Measurements from ENCODE around the gene SERPINA5.
"Not testable (repeated sequence)": the region's sequence is repeated elsewhere in the genome, so short reads cannot be mapped to it uniquely, and the experiment has no call there.

The SERPINA5 gene

DNA sequence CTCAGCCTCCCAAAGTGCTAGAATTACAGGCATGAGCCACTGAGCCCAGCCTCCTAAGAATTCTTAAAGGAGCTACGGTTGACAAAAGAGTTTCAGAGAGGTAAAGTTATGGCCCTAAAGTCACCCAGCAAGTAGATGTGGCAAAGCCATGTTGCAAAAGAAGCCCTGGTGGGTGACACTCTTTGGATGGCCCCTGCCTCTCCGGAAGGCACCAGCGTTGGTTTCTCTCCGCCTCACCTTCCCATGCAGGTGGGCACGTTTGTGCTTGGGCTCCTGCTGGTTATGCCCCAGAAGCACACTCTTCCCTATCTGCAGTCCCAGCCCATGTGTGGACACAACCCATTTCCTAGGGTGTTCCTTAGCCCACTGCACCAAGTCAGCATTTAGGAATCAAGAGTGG lies 21.5 kb downstream of the SERPINA5 start:
- peak overlapping the region; percentile 95; the same call in 1 of the 2 replicates for H3K27ac ChIP-seq (ENCODE audit: low read depth, low read length)
- H3K4me3 ChIP-seq (ENCODE audit: low read depth, low read length) = no peak overlapping the region
- no peaks in the 10 kb centered on the region for H3K27me3 ChIP-seq (ENCODE audit: insufficient read depth, low read length)
- no peak overlapping the region for H2AFZ ChIP-seq (ENCODE audit: low read length, unreplicated experiment)
- no peaks in the 10 kb centered on the region for H3K36me3 ChIP-seq (ENCODE audit: insufficient read depth, low read length)
- peaks cover 49% of the 10 kb centered on the region for H3K4me1 ChIP-seq (ENCODE audit: control insufficient read depth, insufficient read depth, low read length, unreplicated experiment)
- H3K79me2 ChIP-seq (ENCODE audit: control insufficient read depth, insufficient read depth, low read length, unreplicated experiment) = no peaks in the 10 kb centered on the region

DNA sequence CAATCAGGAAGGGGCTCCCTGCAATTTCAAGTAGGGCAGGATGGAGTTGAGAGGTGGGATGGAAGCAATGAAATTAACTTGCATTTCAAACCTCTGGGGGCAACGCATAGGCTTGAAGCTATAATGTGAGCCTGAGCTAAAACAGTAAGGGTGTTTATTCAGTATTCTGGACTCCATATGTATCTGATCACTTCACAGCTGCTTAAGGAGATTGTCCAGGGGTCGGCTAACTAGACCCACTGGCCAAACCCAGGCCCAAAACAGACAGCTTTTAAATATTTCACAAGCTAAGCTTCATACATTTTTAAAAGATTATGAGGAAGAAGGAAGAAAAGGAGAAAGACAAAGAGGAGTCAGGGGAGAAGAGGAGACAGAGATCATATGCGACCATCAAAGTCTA lies 24.1 kb downstream of the SERPINA5 start:
- H3K36me3 ChIP-seq (ENCODE audit: insufficient read depth, low read length) = no peaks in the 10 kb centered on the region
- H3K79me2 ChIP-seq (ENCODE audit: control insufficient read depth, insufficient read depth, low read length, unreplicated experiment) = no peaks in the 10 kb centered on the region
- no peak overlapping the region for H2AFZ ChIP-seq (ENCODE audit: low read length, unreplicated experiment)
- no peak overlapping the region for H3K27ac ChIP-seq (ENCODE audit: low read depth, low read length)
- peaks cover 33% of the 10 kb centered on the region for H3K4me1 ChIP-seq (ENCODE audit: control insufficient read depth, insufficient read depth, low read length, unreplicated experiment)
- no peaks in the 10 kb centered on the region for H3K27me3 ChIP-seq (ENCODE audit: insufficient read depth, low read length)
- no peak overlapping the region for H3K4me3 ChIP-seq (ENCODE audit: low read depth, low read length)

DNA sequence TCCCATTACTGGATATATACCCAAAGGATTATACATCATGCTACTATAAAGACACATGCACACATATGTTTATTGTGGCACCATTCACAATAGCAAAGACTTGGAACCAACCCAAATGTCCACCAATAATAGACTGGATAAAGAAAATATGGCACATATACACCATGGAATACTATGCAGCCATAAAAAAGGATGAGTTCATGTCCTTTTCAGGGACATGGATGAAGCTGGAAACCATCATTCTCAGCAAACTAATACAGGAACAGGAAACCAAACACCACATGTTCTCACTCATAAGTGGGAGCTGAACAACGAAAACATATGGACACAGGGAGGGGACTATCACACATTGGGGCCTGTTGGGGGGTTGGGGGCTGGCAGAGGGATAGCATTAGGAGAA lies 27.7 kb downstream of the SERPINA5 start:
- not testable (repeated sequence) for H3K36me3 ChIP-seq (ENCODE audit: insufficient read depth, low read length)
- peaks cover 35% of the 10 kb centered on the region for H3K4me1 ChIP-seq (ENCODE audit: control insufficient read depth, insufficient read depth, low read length, unreplicated experiment)

GRCh38 chr14:94611179-94611578 lies 30.0 kb downstream of the SERPINA5 start:
- Histone ChIP-seq H3K79me2 (ENCODE audit: control insufficient read depth, insufficient read depth, low read length, unreplicated experiment) (no peaks in the 10 kb centered on the region), H2AFZ (ENCODE audit: low read length, unreplicated experiment) (no peak overlapping the region), H3K27me3 (ENCODE audit: insufficient read depth, low read length) (no peaks in the 10 kb centered on the region), H3K4me1 (ENCODE audit: control insufficient read depth, insufficient read depth, low read length, unreplicated experiment) (peaks cover 35% of the 10 kb centered on the region), H3K27ac (ENCODE audit: low read depth, low read length) (peak overlapping the region; percentile 99), H3K36me3 (ENCODE audit: insufficient read depth, low read length) (no peaks in the 10 kb centered on the region), H3K4me3 (ENCODE audit: low read depth, low read length) (no peak overlapping the region)

More for the DNA sequence above, 27.7 kb downstream of the SERPINA5 start:
- not testable (repeated sequence) for H2AFZ ChIP-seq (ENCODE audit: low read length, unreplicated experiment); H3K27me3 ChIP-seq (ENCODE audit: insufficient read depth, low read length); H3K4me3 ChIP-seq (ENCODE audit: low read depth, low read length); H3K27ac ChIP-seq (ENCODE audit: low read depth, low read length); H3K79me2 ChIP-seq (ENCODE audit: control insufficient read depth, insufficient read depth, low read length, unreplicated experiment)

DNA sequence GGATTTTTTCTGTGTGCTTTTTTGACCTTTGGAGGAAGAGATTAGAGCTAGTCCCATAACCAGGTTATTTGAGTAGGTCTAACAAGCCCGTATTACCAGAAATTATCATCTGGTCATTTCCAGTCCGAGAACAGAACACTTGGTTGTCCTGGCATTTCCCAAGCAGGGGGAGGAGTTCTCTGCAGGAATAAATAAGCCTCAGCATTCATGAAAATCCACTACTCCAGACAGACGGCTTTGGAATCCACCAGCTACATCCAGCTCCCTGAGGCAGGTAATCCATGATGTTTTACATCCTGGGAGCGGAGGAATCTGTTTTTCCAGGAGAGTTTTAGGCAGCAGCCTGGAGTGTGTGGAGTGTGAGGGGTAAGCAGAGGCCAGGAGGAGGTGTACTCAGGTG lies 30.9 kb downstream of the SERPINA5 start, which contains the start of gene SERPINA3:
SERPINA3 (plus strand) TSS at position 218 of the 400 bp plus-strand sequence. CDS start 2,051 bp downstream, outside the sequence.
- H2AFZ ChIP-seq (ENCODE audit: low read length, unreplicated experiment) = no peak within 1 kb of the TSS
- peak within 1 kb of the TSS; percentile 99 for H3K27ac ChIP-seq (ENCODE audit: low read depth, low read length)

DNA sequence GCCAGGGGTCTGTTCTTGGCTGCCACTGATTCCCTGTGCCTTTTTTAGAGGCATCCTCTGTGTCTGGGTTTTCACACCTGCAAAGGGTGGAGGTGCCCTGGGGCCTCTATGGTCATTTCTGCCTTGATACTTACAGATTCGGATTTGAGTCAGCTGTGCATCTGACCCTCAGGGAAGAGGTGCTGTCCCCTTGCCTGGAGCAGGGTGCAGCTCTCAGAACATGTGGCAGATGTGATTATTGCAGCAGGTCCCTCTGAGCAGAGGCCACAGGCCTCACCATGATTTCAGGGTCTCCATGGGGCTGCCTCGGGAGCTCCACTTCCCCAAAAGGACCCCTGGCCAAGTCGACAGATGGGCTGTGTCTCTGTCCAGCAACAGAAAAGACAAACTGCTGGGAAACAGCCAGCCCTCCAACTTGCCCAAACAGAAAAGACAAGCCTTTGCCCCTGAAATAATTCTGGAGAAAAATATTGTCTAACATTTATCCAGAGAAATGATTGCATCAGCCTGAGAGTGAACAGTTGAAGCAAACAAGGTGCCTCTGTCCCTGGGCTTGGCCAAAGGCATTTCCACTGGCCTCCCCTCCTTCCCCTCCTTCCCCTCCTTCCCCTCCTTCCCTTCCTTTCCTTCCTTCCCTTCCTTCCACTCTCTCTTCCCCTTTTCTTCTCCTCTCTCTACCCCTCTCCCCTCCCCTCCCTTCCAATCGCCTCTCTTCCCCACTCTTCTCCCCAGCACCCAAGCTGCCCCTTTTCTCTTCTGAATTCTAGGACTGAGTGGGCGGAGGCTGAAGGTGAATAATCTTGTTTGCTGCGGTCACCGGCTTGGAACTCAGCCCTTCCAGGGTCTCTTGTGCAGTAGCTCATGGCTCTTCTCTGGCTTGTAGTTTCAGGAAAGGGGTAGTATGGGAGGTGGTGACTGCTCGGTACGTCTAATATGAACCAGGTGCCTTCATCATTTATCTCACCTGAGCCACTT lies 31.6 kb downstream of the SERPINA5 start:
- Histone ChIP-seq H3K4me1 (ENCODE audit: control insufficient read depth, insufficient read depth, low read length, unreplicated experiment) (peaks cover 30% of the 10 kb centered on the region), H3K27me3 (ENCODE audit: insufficient read depth, low read length) (no peaks in the 10 kb centered on the region), H2AFZ (ENCODE audit: low read length, unreplicated experiment) (no peak overlapping the region), H3K27ac (ENCODE audit: low read depth, low read length) (no peak overlapping the region), H3K4me3 (ENCODE audit: low read depth, low read length) (no peak overlapping the region), H3K79me2 (ENCODE audit: control insufficient read depth, insufficient read depth, low read length, unreplicated experiment) (no peaks in the 10 kb centered on the region), H3K36me3 (ENCODE audit: insufficient read depth, low read length) (no peaks in the 10 kb centered on the region)

More for the DNA sequence above, 30.9 kb downstream of the SERPINA5 start, which contains the start of gene SERPINA3:
- no peaks in the 10 kb centered on the region for H3K79me2 ChIP-seq (ENCODE audit: control insufficient read depth, insufficient read depth, low read length, unreplicated experiment)
- no peaks in the 10 kb centered on the region for H3K36me3 ChIP-seq (ENCODE audit: insufficient read depth, low read length)
- no peaks in the 10 kb centered on the region for H3K27me3 ChIP-seq (ENCODE audit: insufficient read depth, low read length)
- H3K4me1 ChIP-seq (ENCODE audit: control insufficient read depth, insufficient read depth, low read length, unreplicated experiment) = peaks cover 30% of the 10 kb centered on the region
- no peak within 1 kb of the TSS for H3K4me3 ChIP-seq (ENCODE audit: low read depth, low read length)

- Histone ChIP-seq H3K4me1 (ENCODE audit: control insufficient read depth, insufficient read depth, low read length, unreplicated experiment) (peaks cover 30% of the 10 kb centered on the region), H2AFZ (ENCODE audit: low read length, unreplicated experiment) (no peak overlapping the region), H3K36me3 (ENCODE audit: insufficient read depth, low read length) (no peaks in the 10 kb centered on the region), H3K79me2 (ENCODE audit: control insufficient read depth, insufficient read depth, low read length, unreplicated experiment) (no peaks in the 10 kb centered on the region), H3K27me3 (ENCODE audit: insufficient read depth, low read length) (no peaks in the 10 kb centered on the region), H3K27ac (ENCODE audit: low read depth, low read length) (no peak overlapping the region), H3K4me3 (ENCODE audit: low read depth, low read length) (no peak overlapping the region)
These were observed 32.8 kb downstream of the SERPINA5 start for GRCh38 chr14:94613720-94614644.

- no peaks in the 10 kb centered on the region for H3K27me3 ChIP-seq (ENCODE audit: insufficient read depth, low read length)
- H3K27ac ChIP-seq (ENCODE audit: low read depth, low read length) = no peak overlapping the region
- no peaks in the 10 kb centered on the region for H3K36me3 ChIP-seq (ENCODE audit: insufficient read depth, low read length)
- no peak overlapping the region for H2AFZ ChIP-seq (ENCODE audit: low read length, unreplicated experiment)
- H3K4me1 ChIP-seq (ENCODE audit: control insufficient read depth, insufficient read depth, low read length, unreplicated experiment) = peaks cover 26% of the 10 kb centered on the region
- H3K4me3 ChIP-seq (ENCODE audit: low read depth, low read length) = no peak overlapping the region
- no peaks in the 10 kb centered on the region for H3K79me2 ChIP-seq (ENCODE audit: control insufficient read depth, insufficient read depth, low read length, unreplicated experiment)
These were observed 33.6 kb downstream of the SERPINA5 start for GRCh38 chr14:94614802-94615201.

DNA sequence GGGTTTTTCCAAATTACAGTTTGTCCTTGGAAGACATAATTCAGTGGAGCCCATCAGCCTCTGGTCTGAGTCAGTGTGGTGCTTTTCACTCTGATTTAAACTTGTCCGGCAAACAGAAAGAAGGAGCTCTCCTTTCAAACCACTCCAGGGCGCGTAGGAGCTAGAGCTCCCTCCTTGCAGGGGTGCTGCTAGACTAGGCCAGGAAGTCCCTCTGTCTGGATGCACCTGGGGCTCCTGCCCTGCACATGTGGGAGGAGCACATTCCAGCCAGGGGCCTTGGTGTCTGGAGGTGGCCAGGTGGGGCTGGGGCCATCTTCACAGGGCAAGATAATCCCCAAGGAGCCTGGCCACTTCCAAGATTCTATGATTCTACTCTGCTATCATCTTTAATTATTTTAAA lies 34.0 kb downstream of the SERPINA5 start:
- H3K36me3 ChIP-seq (ENCODE audit: insufficient read depth, low read length) = no peaks in the 10 kb centered on the region
- no peak overlapping the region for H2AFZ ChIP-seq (ENCODE audit: low read length, unreplicated experiment)
- H3K79me2 ChIP-seq (ENCODE audit: control insufficient read depth, insufficient read depth, low read length, unreplicated experiment) = no peaks in the 10 kb centered on the region
- H3K4me1 ChIP-seq (ENCODE audit: control insufficient read depth, insufficient read depth, low read length, unreplicated experiment) = peaks cover 23% of the 10 kb centered on the region
- no peak overlapping the region for H3K4me3 ChIP-seq (ENCODE audit: low read depth, low read length)
- no peaks in the 10 kb centered on the region for H3K27me3 ChIP-seq (ENCODE audit: insufficient read depth, low read length)
- no peak overlapping the region for H3K27ac ChIP-seq (ENCODE audit: low read depth, low read length)

- Histone ChIP-seq H3K27me3 (ENCODE audit: insufficient read depth, low read length) (no peaks in the 10 kb centered on the region), H3K79me2 (ENCODE audit: control insufficient read depth, insufficient read depth, low read length, unreplicated experiment) (no peaks in the 10 kb centered on the region), H3K4me3 (ENCODE audit: low read depth, low read length) (no peak overlapping the region), H3K27ac (ENCODE audit: low read depth, low read length) (no peak overlapping the region), H3K4me1 (ENCODE audit: control insufficient read depth, insufficient read depth, low read length, unreplicated experiment) (peaks cover 21% of the 10 kb centered on the region), H3K36me3 (ENCODE audit: insufficient read depth, low read length) (no peaks in the 10 kb centered on the region), H2AFZ (ENCODE audit: low read length, unreplicated experiment) (no peak overlapping the region)
These were observed 34.8 kb downstream of the SERPINA5 start for GRCh38 chr14:94615823-94616570.

Data from ACC112 (cell line).